NCI-H1105 treated with DMSO at 0.1 percent for 48 hours (cell line): ENCODE data around the gene MYBPC1.
"Not testable (repeated sequence)": the region's sequence is repeated elsewhere in the genome, so short reads cannot be mapped to it uniquely, and the experiment has no call there.

Source experiments
- DNase-seq: peaks from one replicate; lab custom pipeline; 2025; lab: John Stamatoyannopoulos, UW

The MYBPC1 gene

GRCh38 chr12:101655393-101655792, 60.6 kb downstream of the MYBPC1 start:
- peak; percentile 17 for DNase-seq

GRCh38 chr12:101660662-101661061, 65.9 kb downstream of the MYBPC1 start:
- DNase-seq, result not testable (repeated sequence)

GRCh38 chr12:101663298-101663697, 68.5 kb downstream of the MYBPC1 start:
- no peak for DNase-seq

GRCh38 chr12:101664992-101665391, 70.2 kb downstream of the MYBPC1 start:
- DNase-seq, result no peak

- DNase-seq, result no peak
Measured at GRCh38 chr12:101666052-101666728, 71.4 kb downstream of the MYBPC1 start.

- no peak for DNase-seq
Measured at GRCh38 chr12:101667591-101667990, 72.8 kb downstream of the MYBPC1 start.

GRCh38 chr12:101670007-101670671, 75.4 kb downstream of the MYBPC1 start:
- no peak for DNase-seq

GRCh38 chr12:101671157-101671791, 76.5 kb downstream of the MYBPC1 start:
- DNase-seq, result no peak

- DNase-seq, result no peak
Measured at GRCh38 chr12:101671833-101672232, 77.1 kb downstream of the MYBPC1 start.

GRCh38 chr12:101675555-101675954, 80.8 kb downstream of the MYBPC1 start:
- DNase-seq, result no peak

GRCh38 chr12:101676497-101676896, 81.7 kb downstream of the MYBPC1 start:
- not testable (repeated sequence) for DNase-seq

- DNase-seq, result no peak
Measured at GRCh38 chr12:101678081-101678480, 83.3 kb downstream of the MYBPC1 start.

GRCh38 chr12:101680240-101680639, 85.5 kb downstream of the MYBPC1 start:
- no peak for DNase-seq

GRCh38 chr12:101680647-101681046, 85.9 kb downstream of the MYBPC1 start:
- DNase-seq, result no peak

GRCh38 chr12:101681627-101682026, 86.9 kb downstream of the MYBPC1 start:
- DNase-seq, result not testable (repeated sequence)

GRCh38 chr12:101685092-101685491, 90.3 kb downstream of the MYBPC1 start:
- no peak for DNase-seq

GRCh38 chr12:101686176-101686575, 91.4 kb downstream of the MYBPC1 start:
- no peak for DNase-seq

GRCh38 chr12:101690544-101691098, 95.8 kb downstream of the MYBPC1 start:
- no peak for DNase-seq

GRCh38 chr12:101691503-101692096, 96.8 kb downstream of the MYBPC1 start:
- DNase-seq, result no peak

GRCh38 chr12:101694297-101694848, 99.6 kb downstream of the MYBPC1 start:
- no peak for DNase-seq

- DNase-seq, result no peak
Measured at GRCh38 chr12:101694986-101695385, 100.2 kb downstream of the MYBPC1 start.

- DNase-seq, result no peak
Measured at GRCh38 chr12:101695706-101696105, 100.9 kb downstream of the MYBPC1 start.
